ENCODE data around the gene OLFML1.

GRCh38 chr11:7558046-7558445, 72.7 kb downstream of the OLFML1 start:
- TF ChIP-seq CTCF (IDR thresholded peaks at IDR 0.05 in 4 of 5, conservative IDR thresholded peaks at IDR 0.05 in 1 of 5) (no peak), POLR2A (IDR thresholded peaks at IDR 0.05) (no peak)

Data from gastrocnemius medialis (tissue), 4 donors.